Psoas muscle (tissue), 8 donors: ENCODE data around the gene INF2. TPM values are rescaled to one million over a fixed set of nuclear protein-coding genes. Genes with fewer than 3 reads are reported as not detected.
A peak's percentile ranks its signal among the peaks of the same experiment; 100 is the strongest.

Experiments
- ATAC-seq, 4 donors: fragments of 200-7000 bp; cut with Tn5 transposase; one replicate each; pipeline ENCODE4 v1.9.1; 2020; ENCODE audit warnings: moderate library complexity in 3 of 4, mild to moderate bottlenecking in 2 of 4
- DNase-seq, 2 donors: peaks; one replicate each; pipeline ENCODE4 v3.0.0-alpha.2; 2020
- H3K27ac ChIP-seq: fragments of 200-600 bp; one replicate; pipeline ENCODE4 v1.8.0; 2022
- H3K27me3 ChIP-seq, 3 donors: fragments of 200-600 bp in 1 of 3; one replicate each; pipeline versions ENCODE4 v1.6.1 to v1.8.0; 2013 to 2022; ENCODE audit warnings: low read length in 2 of 3, mild to moderate bottlenecking in 2 of 3, moderate library complexity in 1 of 3; ENCODE audit not compliant: insufficient read depth in 3 of 3
- H3K36me3 ChIP-seq, 2 donors: fragments of 200-600 bp in 1 of 2; one replicate each; pipeline versions ENCODE4 v1.6.1 to v1.8.0; 2013 to 2022; ENCODE audit warnings: low read depth in 1 of 2, mild to moderate bottlenecking in 1 of 2, moderate library complexity in 1 of 2; ENCODE audit not compliant: insufficient read depth in 1 of 2
- H3K4me1 ChIP-seq: fragments of 200-600 bp; one replicate; pipeline ENCODE4 v1.8.0; 2022
- H3K4me3 ChIP-seq: fragments of 200-600 bp; one replicate; pipeline ENCODE4 v1.8.0; 2022; ENCODE audit warnings: mild to moderate bottlenecking
- H3K9me3 ChIP-seq: fragments of 200-600 bp; one replicate; pipeline ENCODE4 v1.8.0; 2022
- whole genome bisulfite sequencing, 3 donors: extraction: QIAGEN DNeasy Blood & Tissue Kit; methylation state at CpG; one replicate each; pipeline versions ENCODE4 v1.1.6 to v1.1.7; 2013; 5-methylcytosine and 5-hydroxymethylcytosine counted together
- intact Hi-C, 2 donors: fragments of 100-400 bp; cut with DNase I; formaldehyde crosslinking; loops; one replicate each; pipeline versions ENCODE4 v1.11.0 to v1.14.2; 2022
- polyA plus RNA-seq, 3 donors: library from polyadenylated mRNA; stranded (reverse); fragments of 200-250 nt; gene quantifications; one replicate each; pipeline ENCODE4 v1.2.3, GENCODE V29; 2013
- total RNA-seq, 4 donors: library from RNA; stranded (reverse); fragmentation: NEBNext Ultra II Directional in 2 of 4; extraction: Animal tissue kit (Norgen Biotek cat#: 25700) in 2 of 4; gene quantifications; one replicate each; pipeline versions ENCODE4 v1.2.1 to v1.2.4, GENCODE V29; 2021 to 2023
- TF ChIP-seq, protein P1 (sequence below): fragments of 200-600 bp; IDR thresholded peaks from one replicate; pipeline ENCODE4 v1.8.0; 2022; ENCODE audit warnings: antibody characterized with exemption
- donor health status: healthy with polysubstance abuse.
- donor health status: DM: no; HTN: no; CAD: no; lungs with moderate emphysema.
- donor health status: Bipolar disorder and iron deficiency.
- donor health status: healthy.
- donor health status: DM: yes; HTN: yes; CAD: no.
- donor health status: DM: no; HTN: no; CAD: no.
- donor health status: DM: no; HTN: no; CAD: no.
- donor health status: DM: yes; HTN: yes; CAD: no.

Gene INF2
- total and polyA plus RNA-seq, 7 donors: 12.0 to 29.1 (median 21.6) TPM

DNA sequence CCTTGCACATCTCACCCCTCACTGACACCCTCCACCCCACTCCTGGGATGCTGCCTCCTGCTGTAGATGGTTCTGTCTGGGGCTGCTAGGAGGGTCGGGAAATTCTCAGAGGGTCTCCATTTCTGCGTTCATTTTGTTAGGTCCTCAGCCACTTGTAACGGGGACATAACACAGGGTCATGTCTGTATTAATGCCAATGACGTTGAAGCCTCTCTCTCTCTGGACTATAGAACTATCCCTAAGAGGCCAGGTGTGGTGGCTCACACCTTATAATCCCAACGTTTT lies 78.2 kb downstream of the INF2 start:
- Histone ChIP-seq H3K4me1 (no peaks in the 10 kb centered on the region), H3K36me3 (peaks cover 0 to 33% of the 10 kb centered on the region in 2 donors), H3K9me3 (no peaks in the 10 kb centered on the region), H3K27me3 (no peaks in the 10 kb centered on the region), H3K27ac (no peak overlapping the region), H3K4me3 (no peak overlapping the region)
- ATAC-seq (no peak), DNase-seq (no peak)
- intact Hi-C loops: loop anchor here in 1 of 2 donors (5.0 kb wide), 1 partner anchor 280 kb away; no protein-coding TSS in a partner anchor
- TF ChIP-seq, protein P1, sequence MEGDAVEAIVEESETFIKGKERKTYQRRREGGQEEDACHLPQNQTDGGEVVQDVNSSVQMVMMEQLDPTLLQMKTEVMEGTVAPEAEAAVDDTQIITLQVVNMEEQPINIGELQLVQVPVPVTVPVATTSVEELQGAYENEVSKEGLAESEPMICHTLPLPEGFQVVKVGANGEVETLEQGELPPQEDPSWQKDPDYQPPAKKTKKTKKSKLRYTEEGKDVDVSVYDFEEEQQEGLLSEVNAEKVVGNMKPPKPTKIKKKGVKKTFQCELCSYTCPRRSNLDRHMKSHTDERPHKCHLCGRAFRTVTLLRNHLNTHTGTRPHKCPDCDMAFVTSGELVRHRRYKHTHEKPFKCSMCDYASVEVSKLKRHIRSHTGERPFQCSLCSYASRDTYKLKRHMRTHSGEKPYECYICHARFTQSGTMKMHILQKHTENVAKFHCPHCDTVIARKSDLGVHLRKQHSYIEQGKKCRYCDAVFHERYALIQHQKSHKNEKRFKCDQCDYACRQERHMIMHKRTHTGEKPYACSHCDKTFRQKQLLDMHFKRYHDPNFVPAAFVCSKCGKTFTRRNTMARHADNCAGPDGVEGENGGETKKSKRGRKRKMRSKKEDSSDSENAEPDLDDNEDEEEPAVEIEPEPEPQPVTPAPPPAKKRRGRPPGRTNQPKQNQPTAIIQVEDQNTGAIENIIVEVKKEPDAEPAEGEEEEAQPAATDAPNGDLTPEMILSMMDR: no peak
- WGBS, 3 donors: 78 to 86% (median 80%) methylated on average over 5 of the region's 5 CpGs

GRCh38 chr14:104768437-104769323 lies 79.3 kb downstream of the INF2 start:
- peak; percentile 91 to 93 for DNase-seq
- Histone ChIP-seq H3K36me3 (peaks cover 0 to 42% of the 10 kb centered on the region in 2 donors), H3K4me3 (no peak overlapping the region), H3K27me3 (no peaks in the 10 kb centered on the region), H3K9me3 (no peaks in the 10 kb centered on the region), H3K4me1 (no peaks in the 10 kb centered on the region), H3K27ac (no peak overlapping the region)
- peak; percentile 89 to 95 (median 92) for ATAC-seq
- intact Hi-C loops: loop anchor here (1.0 to 5.0 kb wide), 3 partner anchors 58 to 279 kb away; no protein-coding TSS in a partner anchor
- 13 to 20% (median 14%) methylated on average over 23 to 25 of the region's 25 CpGs for WGBS, 3 donors
- TF ChIP-seq, protein P1: peak; percentile 94

DNA sequence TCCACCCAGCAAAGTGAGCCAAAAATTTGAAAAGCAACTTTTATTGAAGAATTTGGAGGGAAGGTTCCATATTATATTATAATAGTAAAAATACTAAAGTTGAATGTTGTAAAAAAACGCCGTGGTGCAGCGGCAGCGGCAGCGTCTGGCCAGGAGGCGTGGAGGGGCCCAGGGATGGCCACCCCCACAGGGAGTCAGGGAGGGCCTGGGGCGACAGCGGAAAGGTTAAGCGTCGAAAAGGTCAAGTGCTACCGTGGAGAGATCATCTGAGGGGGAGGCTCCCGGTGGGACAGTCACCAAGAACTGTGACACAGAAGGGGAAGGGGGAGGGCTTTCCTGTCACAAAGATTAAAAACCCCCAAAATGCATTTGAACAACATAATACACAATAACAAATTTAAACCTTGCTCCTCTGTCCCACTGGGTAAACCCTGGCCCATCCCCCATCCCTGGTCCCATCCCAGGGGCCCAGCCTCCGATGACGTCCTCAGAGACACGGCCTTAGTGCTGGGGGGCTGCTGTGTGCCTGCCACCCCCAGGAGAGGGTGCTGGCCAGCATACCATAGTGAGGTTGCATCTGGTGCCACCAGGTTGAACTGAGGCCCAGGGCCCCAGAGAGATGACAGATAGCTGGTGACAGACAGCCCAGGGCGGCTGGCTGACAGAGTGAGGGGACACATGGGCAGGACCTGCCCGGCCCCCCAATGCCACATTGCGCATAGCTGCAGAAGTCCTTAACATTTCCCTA lies 80.1 kb downstream of the INF2 start:
- ATAC-seq (no peak), DNase-seq (no peak)
- TF ChIP-seq, protein P1: no peak
- no peaks in the 10 kb centered on the region for H3K9me3 ChIP-seq
- H3K27me3 ChIP-seq: no peaks in the 10 kb centered on the region
- H3K4me3 ChIP-seq: no peak overlapping the region
- intact Hi-C loops: loop anchor here (2.0 to 5.0 kb wide), 2 partner anchors 57 to 278 kb away; no protein-coding TSS in a partner anchor
- no peak overlapping the region for H3K27ac ChIP-seq
- H3K4me1 ChIP-seq: no peaks in the 10 kb centered on the region
- H3K36me3 ChIP-seq: peaks cover 2 to 43% of the 10 kb centered on the region in 2 donors
- WGBS, 3 donors: 80 to 82% (median 81%) methylated on average over 18 of the region's 18 CpGs

GRCh38 chr14:104770072-104770579 lies 80.7 kb downstream of the INF2 start:
- intact Hi-C loops: no loop called here
- no peak for DNase-seq
- TF ChIP-seq, protein P1: no peak

More at GRCh38 chr14:104770072-104770579, 80.7 kb downstream of the INF2 start:
- WGBS, 3 donors: 82 to 87% (median 84%) methylated on average over 24 of the region's 24 CpGs
- no peak overlapping the region for H3K27ac ChIP-seq
- H3K9me3 ChIP-seq: no peaks in the 10 kb centered on the region
- H3K27me3 ChIP-seq: no peaks in the 10 kb centered on the region
- ATAC-seq: no peak
- H3K4me3 ChIP-seq: no peak overlapping the region
- H3K36me3 ChIP-seq: peaks cover 2 to 50% of the 10 kb centered on the region in 2 donors
- no peaks in the 10 kb centered on the region for H3K4me1 ChIP-seq
